Amniotic epithelial cell (primary cell): Measurements from ENCODE around the gene OR9A2.
A peak's percentile ranks its signal among the peaks of the same experiment; 100 is the strongest.
"Not testable (repeated sequence)": the region's sequence is repeated elsewhere in the genome, so short reads cannot be mapped to it uniquely, and the experiment has no call there.

Source experiments
- DNase-seq: peaks from one replicate; pipeline ENCODE4 v3.0.0-alpha.2; 2010; ENCODE audit warnings: low read depth

OR9A2 gene

DNA sequence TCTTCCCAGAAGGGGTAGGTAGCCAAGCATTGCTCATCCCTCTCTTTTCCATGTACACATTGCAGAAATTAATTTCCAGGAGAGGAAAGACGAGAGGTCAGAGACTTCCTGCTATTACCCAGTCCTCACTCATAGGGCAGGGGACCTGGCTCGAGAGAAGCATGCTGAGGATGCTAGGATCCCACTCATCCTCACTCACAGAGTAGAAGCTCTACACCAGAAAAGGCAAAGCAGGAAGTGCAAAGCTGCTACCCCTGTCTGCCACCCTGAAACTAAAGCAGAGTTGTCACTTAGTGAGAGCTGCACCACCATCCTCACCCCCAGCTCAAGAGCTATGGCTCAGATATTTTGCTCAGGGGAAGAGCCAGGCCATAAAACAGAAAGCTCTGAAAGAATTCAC, 9.9 kb downstream of the OR9A2 start:
- no peak for DNase-seq

DNA sequence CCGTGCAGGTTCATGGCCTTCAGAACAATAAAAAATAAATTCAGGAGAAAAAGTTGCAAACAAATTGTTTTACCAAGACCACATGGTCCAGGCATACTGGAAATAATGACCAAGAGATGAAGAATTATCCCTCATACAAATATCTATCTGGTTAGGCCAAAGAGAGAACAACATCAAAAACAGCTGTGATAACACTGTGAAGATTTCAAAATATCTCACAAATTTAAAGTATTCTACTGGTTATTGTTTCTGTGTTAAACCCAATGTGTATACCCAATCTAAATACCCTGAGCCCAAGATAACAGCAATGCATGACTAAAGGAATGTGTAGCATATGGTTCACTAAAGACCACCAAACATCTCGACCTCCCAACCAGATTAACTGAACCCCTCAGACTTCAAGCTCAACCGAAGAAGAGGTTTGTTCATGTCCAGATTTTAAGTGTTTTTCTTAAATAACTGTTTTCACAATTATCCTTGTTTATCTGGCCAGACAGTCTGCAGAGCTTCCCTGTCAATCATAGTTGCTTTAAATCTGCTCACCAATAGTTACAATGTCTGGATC, 10.9 kb downstream of the OR9A2 start:
- peak; percentile 8 for DNase-seq

DNA sequence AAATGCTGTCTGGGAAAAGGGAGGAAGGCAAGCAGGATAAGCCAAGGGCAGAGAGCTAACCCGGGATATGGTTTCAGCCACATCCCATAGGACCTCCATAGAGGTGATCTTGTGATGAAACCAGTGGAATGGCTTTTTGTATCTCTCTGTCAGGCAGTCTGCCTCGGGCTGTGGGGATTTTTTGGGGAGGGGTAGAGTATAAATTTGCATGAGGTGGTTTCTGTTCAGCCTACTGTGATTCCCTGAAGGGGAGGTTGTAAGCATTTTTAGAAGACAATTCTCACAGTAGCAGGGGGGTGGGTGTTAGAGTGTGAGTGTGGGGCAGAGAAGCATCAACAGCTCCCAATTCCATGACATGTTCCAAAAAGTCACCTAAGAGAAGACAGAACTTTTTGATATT, 11.8 kb downstream of the OR9A2 start:
- no peak for DNase-seq

DNA sequence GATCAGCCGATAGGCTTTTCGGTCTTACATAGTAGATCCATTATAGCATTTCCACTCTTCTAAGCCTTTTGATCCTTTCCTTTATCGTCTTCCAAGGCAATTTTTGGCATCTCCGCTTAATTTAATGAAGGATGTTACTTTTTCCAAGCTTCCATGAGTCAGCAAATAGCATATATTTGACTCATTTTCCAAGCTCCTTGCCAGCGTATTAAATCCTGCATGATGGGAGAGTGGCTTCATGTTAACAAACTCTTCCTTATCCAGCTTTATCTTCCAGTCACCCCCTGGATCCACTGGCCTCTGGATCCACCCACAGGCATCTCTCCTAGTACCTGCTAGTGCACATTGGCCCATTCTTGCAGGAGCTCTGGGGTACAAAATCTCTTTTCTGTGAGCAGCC, 13.0 kb downstream of the OR9A2 start:
- peak; percentile 87 for DNase-seq

DNA sequence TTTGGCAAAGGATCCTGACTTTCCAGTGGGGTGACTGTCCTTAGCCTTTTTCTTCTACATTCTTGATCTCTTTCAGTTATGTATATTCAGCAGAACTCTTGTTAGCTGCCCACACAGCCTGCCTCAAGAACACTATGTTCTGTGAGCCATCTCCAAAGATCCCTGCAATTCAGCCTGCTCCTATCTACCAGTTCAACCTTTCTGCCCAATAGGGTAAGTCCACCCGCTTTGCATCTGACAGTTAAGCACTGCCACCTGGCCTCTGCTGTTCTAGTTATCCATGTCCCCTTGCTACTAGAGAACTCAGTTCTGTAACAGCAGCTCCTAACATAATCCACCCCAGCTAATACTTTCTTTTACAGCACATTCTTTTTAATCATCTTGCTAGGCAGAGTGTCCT, 13.5 kb downstream of the OR9A2 start:
- peak; percentile 58 for DNase-seq

DNA sequence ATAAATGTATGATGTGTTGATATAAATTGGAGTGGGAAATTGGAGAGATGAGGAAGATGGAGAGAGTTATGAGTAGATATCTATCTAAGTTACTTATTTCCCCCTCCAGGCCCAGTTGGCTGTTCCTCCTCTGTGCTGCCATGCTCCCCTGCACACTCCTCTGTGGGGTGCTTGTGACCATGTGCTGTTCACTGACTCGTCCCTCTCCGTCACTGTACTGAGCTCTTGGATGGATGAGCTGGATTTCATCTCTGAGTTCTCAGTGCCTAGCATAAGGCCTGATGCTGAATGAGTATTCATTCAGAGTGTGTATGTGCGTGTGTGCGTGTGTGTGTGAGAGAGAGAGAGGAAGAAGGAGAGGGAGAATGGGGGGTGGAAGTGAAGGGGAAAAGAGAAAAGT, 14.5 kb downstream of the OR9A2 start:
- DNase-seq: no peak

DNA sequence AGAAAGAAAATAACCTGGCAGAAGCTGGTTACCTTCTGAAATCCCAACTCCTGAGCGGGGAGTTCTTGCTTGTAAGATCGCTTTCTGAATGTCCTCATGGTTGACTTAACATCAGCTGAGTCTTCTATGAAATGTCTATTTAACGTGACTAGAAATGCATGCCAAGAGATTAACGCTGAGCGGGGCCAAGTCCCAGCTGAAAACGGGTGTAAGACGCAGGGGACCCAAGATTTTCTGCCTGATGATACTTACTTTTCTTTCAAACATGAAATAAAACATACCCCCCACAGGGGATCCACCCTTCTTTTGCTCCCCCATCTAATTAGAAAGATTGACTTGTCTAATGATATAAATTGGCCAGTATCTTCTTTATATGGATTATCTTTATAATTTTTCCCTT, 14.9 kb downstream of the OR9A2 start:
- DNase-seq: no peak

DNA sequence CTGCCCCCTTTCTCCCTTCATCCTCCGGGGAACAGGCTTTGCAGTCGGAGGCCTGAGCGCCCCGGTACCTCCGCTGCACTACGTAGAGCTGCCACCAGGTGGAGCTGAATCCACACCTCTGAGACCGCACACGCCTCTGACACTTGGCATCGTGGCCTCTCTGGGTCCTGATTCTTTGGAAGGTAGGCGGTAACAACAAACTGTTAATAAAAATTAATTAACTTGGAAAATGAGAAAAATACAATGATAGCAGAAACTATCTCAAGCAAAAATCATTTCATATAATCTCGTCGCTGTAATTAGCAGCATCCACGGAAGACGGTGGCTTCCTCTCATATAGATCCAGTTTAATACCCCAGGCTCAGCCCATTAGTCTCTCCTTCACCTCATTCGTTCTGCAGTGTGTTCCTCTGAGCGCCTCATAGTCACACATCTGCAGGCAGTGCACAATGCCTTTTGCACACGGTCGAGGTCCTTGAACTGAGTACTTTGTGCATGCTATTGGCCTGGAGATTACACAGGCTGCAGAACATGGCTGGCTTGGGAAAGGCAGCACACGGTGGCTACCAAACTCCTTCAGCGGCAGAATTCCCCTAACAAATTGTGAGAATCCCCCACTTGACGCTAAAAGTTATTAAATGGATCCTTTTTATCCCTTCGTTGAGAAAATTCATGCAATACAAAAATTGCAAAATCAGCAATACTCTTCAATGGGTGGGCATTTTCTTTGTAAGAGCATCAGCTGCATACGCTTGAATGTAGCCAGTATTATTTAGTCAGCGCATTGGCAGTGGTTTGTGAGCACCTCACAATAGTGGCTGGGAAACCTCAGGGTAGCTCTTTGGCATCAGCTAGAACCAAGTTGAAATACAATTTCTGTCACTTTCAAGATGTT, 18.7 kb downstream of the OR9A2 start:
- DNase-seq: peak; percentile 42

DNA sequence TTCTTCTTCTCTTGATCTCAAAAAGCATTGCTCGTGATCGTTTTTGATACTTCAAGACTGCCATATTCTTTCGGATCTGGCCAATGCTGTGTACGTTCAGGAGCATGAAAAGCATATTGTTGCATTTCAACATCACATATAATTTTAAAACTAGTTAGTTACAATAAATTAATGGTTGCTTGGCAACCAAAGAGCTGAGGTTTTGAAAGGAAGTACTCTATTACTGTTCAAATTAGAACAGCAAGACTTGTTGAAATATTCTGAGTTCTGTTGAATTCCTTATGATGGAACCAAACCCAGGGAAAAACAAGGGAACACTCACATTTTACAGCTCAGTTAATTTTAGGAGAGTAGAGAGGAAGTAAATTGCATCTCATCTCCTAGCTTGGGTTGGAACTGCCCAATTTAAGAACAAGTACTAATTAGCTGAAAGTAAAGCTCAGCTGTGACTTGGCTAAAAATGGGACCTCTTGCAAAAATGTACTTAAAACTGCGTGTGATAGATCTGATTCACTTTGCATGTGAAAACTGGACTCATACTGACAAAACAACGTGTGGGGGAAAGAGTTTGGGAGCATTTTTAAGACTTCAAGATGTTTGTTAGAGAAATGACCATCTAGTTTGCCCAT, 21.2 kb downstream of the OR9A2 start:
- no peak for DNase-seq

DNA sequence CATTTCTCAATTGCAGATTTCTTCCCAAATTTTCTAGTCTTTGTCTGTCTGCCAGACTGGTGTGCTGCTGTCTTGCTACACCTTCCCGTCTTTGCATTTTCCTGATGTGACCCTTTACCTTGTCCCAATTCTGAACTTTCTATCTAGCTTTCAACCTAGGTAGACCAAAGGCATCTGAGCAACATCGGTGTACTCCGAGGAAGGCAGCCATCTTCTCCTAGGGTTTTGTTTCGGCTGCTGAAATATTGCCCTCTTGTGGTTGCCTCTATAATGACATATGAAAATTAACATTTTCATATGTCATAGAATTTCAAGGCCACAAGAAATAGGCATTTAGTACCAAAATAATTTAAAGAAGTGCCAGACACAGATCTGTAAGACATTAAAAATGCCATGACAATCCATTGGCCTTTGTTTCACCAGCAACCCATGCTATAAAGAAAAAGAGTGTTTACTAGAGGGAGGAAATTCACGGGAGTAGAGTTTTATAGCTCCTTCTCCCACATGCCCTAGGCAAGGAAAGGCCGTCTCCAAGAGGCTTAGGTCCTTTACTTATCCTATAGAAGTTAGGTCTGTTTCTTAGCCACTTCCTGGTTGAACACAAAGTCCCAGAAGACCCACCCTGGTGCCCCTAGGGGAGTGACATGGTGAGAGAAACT, 23.4 kb downstream of the OR9A2 start:
- DNase-seq: peak; percentile 36

DNA sequence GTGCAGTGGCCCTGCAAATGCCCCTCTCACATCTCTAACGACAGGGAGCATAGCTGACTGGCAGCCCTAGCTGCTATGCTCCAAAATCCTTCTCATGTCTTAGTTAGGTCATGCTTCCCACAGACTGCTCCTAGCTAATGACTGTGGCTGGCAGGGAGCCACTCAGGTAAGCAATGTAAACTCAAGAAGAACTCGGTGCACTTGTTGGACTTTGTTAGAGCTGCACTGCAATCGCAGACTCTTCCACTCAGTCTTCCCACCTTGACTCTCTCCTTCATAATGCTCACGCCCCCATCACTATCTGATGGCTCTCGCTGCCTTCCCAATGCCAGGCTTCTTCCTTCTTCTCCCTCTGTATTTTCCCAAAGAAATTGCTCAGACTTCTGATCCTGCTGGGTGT, 24.0 kb downstream of the OR9A2 start:
- no peak for DNase-seq

DNA sequence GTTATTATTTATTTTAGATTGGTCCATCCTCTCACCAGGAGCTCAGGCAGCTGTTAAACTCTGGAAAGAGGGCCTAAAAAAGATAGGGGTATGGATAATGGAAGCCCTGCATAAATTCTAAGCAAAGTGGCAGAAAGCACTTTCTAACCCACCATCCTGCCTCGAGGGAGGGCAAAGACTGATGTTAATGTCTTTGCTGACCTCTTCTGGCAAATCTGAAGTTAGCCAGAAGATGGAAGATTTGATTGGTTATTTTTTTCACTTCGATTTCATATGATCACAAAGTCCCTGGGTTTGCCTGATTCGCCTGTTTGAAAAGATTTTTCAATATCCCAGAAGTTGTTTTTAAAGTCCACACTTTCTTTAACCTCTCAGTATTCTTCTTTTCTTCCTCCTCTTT, 24.8 kb downstream of the OR9A2 start:
- DNase-seq: peak; percentile 30

DNA sequence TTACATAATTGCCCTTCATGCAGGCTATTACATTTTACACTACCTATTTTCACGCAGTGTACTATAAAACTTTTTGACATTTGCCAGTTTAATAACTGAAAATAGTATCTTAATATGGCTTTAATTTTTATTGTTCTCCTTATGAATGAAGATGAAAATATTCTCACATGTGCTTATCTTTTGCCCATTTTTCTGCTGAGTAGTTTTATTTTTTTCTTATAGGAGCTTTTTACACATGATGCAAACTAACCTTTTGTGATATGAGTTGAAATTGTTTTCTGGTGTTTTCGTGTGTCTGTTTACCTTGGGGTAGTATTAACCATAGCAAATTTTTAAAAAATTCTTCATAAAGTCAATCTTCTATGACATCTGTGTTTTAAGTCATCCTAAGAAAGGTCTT, 26.3 kb downstream of the OR9A2 start:
- no peak for DNase-seq

DNA sequence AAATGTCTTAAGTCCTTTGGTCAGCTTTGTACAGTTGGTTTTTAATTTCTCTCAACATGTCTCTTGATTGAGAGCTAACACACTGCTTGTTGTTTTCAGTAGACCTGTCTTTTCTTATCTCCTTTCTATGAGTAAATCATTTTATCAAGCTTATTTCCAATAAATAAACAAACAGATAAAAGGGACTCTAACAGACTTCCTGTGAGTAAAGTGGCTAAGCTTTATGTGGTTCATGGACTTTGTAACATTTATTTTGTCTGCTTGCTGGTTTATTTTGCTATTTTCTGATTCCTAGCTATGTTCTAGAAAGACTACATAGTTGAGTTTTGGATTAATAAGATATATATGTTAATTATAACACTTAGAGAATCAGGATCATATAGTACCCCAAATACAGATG, 27.1 kb downstream of the OR9A2 start:
- no peak for DNase-seq

DNA sequence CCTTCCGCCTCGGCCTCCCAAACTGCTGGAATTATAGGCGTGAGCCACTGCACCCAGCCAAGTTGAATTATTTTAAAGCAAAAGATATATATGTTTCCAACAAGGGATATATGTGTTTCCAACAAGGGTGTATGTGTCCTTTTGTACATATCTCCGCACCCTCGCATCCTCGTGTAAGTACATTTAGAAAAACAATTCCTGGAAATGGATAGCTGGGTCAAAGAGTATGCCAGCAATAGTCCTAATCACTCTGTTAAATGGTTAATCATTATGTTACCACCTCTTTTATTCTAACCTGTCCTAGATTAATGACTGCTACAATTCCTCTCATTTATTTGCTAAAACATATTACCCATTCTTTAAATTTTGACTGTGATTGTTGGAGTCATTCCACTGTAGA, 28.0 kb downstream of the OR9A2 start:
- DNase-seq: no peak

DNA sequence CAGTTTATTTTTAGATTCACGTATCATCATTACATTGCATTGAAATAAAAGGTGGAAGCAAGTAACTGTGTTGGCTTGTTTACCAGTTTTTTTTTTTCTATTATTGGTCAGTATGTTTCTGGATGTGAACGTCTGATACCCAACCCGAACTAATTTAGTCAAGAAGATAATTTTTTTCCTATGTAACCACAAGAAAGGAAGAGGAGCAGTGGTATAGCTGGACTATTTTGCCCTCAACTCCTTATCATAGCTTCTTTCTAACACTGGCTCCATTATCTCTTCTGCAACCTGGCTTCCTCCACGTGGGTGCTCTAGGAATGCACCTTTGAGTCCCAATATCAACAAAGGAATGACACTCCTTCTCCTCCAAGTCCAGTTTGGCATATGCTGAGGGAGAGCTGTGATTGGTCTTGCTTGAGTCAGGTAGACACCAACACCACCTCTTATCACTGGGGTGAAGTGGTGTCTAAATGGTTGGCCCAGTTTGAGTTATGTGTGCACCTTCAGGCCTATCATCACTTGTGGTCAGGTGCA, 29.4 kb downstream of the OR9A2 start:
- no peak for DNase-seq

DNA sequence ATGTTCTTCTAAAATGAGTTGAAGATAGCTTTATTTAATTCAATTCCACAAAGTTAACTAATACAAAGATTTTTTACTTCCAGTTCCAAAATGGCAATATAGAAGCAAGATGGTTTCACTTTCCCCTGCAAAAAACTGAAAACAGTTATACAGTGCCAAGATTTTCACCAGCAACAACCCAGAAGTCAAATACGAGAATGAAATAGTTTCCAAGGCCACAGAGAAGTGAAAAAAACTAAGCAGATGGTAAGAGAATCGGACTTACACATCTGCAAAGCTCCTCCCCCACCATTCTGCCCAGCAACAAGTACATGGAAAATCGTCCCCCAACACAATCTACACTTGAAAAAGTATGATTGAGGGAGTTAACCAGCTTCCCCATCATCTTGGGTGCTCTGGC, 34.5 kb downstream of the OR9A2 start:
- DNase-seq: no peak

DNA sequence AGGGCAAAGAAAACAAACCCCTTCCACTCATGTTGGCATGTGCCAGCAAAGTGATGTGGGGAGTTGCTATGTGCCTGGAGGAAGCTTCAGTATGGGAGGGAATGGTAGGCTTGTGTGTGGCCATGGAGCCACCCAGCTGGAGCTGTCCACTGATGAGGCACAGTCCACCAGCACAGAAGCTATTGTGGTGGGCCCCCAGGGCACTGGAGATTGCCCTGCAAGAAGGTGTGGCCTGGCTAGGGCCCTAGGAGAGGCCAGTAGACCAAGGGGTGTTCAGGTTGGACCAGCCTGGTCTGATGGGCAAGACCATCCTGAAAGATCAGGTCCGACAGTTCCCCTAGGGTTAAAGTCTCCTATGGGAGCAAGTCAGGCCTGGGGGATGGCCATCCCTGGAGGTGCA, 42.6 kb downstream of the OR9A2 start:
- no peak for DNase-seq

DNA sequence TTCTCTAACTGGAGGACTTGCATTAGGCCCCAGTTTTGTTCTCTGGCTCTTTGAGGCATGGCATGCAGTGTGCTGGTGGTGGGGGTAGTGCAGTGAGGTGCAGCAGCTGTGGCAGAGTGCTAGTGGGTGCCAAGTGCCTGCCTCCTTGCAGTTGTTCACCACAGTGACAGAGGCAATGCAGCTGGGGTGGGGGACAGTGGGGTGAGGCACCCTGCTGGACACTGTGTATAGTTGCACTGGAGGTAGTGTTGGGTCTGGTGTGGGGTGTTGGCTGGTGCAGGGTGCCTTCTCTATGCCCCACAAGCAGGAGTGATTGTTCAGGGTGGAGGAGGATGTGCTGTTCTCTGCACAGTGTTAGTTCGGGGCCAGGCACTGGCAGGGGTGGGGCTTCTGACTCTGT, 43.1 kb downstream of the OR9A2 start:
- no peak for DNase-seq

DNA sequence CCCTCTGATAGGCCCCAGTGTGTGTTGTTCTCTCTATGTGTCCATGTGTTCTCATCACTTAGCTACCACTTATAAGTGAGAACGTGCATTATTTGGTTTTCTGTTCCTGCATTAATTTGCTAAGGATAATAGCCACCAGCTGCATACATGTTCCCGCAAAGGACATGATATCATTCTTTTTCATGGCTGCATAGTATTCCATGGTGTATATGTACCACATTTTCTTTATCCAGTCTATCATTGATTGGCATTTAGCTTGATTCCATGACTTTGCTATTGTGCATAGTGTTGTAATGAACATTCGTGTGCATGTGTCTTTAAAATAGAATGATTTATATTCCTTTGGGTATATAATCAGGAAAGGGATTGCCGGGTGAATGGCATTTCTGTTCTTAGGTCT, 48.5 kb downstream of the OR9A2 start:
- not testable (repeated sequence) for DNase-seq
